Immature natural killer cell (primary cell): Measurements from ENCODE around the gene BCL2. TPM values are rescaled to one million over a fixed set of nuclear protein-coding genes. Genes with fewer than 3 reads are reported as not detected.

ENCODE experiments used
- DNase-seq, 3 donors: peaks; one replicate each; pipeline ENCODE4 v3.0.0; 2022; ENCODE audit warnings: mixed read lengths in 1 of 3
- H3K27ac Mint-ChIP-seq, 6 donors: one replicate each; pipeline ENCODE4 v1.8.0; 2020; ENCODE audit warnings: mixed read lengths in 6 of 6, mild to moderate bottlenecking in 5 of 6, inconsistent platforms in 4 of 6, moderate library complexity in 3 of 6
- H3K27me3 Mint-ChIP-seq, 3 donors: one replicate each; pipeline ENCODE4 v1.8.0; 2020 to 2021; ENCODE audit warnings: low read depth in 3 of 3, mild to moderate bottlenecking in 3 of 3, mixed read lengths in 3 of 3, moderate library complexity in 3 of 3, inconsistent platforms in 1 of 3
- H3K36me3 Mint-ChIP-seq, 3 donors: one replicate each; pipeline ENCODE4 v1.8.0; 2020; ENCODE audit warnings: mixed read lengths in 3 of 3, inconsistent platforms in 2 of 3, mild to moderate bottlenecking in 2 of 3
- H3K4me1 Mint-ChIP-seq, 2 donors: one replicate each; pipeline ENCODE4 v1.8.0; 2020; ENCODE audit warnings: inconsistent platforms in 2 of 2, mild to moderate bottlenecking in 2 of 2, mixed read lengths in 2 of 2, moderate library complexity in 1 of 2
- H3K4me3 Mint-ChIP-seq, 5 donors: one replicate each; pipeline ENCODE4 v1.8.0; 2020; ENCODE audit warnings: mild to moderate bottlenecking in 5 of 5, mixed read lengths in 5 of 5, inconsistent platforms in 3 of 5, moderate library complexity in 3 of 5
- H3K9me3 Mint-ChIP-seq, 6 donors: one replicate each; pipeline ENCODE4 v1.8.0; 2020; ENCODE audit warnings: mild to moderate bottlenecking in 6 of 6, mixed read lengths in 6 of 6, inconsistent platforms in 4 of 6, moderate library complexity in 3 of 6
- polyA plus RNA-seq, 3 donors: library from polyadenylated mRNA; unstranded; fragments of 300-500 nt; fragmentation: Illumina TruSeq; gene quantifications; one replicate each; pipeline ENCODE4 v1.2.3, GENCODE V29; 2021

The BCL2 gene
- polyA plus RNA-seq, 3 donors from 2014 or later: 5.1 to 8.0 (median 5.7) TPM

DNA sequence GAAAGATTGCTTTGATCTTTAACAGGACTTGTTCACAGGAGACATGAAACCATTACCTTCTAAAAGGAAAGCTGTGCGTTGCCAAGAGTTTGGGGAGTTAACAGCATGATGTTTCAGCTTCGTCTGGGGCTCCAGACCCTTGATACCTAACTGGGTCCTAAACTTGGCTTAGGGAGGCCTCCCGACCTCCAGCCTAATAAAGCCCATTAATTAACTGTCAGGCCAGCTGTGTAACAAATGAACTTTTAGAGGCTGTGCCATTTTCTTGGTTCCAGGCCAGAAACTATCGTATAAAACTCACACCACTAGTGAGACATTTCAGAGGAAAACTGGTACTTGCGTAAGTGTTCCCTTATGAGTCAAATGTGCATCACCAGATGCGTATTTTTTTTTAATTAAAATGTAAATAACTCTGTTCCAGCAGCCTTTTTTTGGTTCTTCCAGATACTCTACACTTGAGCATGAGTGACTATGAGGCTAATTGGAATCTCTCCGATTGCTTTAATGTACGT is 236.5 kb downstream of the BCL2 start:
- no peak overlapping the region for H3K4me3 Mint-ChIP-seq
- no peak for DNase-seq

DNA sequence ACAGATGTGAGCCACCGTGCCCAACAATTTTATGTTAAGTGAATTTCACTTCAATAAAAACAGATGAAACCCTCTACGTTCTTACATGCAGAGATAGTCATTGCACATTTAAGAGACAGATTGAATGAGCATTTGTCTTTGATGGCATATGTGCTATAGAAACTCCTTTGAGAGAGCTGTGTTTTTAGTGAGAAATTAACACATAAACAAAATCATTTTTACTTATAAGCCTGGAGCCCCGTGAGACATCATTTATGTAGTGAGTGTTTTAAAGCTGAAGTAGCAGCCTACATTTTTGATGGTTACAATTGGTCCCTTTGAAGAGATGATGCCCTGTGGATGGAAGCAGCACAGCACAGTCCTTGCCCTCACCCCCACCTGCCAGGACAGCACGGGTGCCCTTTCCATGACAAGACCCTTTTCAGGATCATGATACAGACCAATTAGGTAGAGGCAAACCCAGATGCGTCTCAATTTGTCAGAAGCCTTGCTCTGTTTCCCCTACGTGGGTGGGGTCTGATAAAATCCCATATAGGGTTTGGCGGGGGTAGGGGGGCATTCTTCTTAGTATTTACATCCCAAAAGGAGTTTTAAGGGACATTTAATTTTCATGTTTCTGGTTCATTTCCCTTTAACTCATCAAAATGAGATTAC is 237.1 kb downstream of the BCL2 start:
- H3K4me3 Mint-ChIP-seq: no peak overlapping the region
- H3K9me3 Mint-ChIP-seq: peaks cover 0 to 11% (median 4%) of the 10 kb centered on the region in 6 donors
- H3K27ac Mint-ChIP-seq: no peak overlapping the region
- no peak for DNase-seq
- peaks cover 4 to 6% (median 5%) of the 10 kb centered on the region in 3 donors for H3K36me3 Mint-ChIP-seq
- no peaks in the 10 kb centered on the region for H3K4me1 Mint-ChIP-seq
- H3K27me3 Mint-ChIP-seq: peaks cover 1 to 7% (median 3%) of the 10 kb centered on the region in 3 donors

More for the DNA sequence above, 236.5 kb downstream of the BCL2 start:
- Mint-ChIP-seq H3K27me3 (peaks cover 1 to 6% (median 3%) of the 10 kb centered on the region in 3 donors), H3K27ac (no peak overlapping the region), H3K36me3 (peaks cover 4 to 6% (median 5%) of the 10 kb centered on the region in 3 donors), H3K4me1 (no peaks in the 10 kb centered on the region), H3K9me3 (peaks cover 0 to 11% (median 4%) of the 10 kb centered on the region in 6 donors)

DNA sequence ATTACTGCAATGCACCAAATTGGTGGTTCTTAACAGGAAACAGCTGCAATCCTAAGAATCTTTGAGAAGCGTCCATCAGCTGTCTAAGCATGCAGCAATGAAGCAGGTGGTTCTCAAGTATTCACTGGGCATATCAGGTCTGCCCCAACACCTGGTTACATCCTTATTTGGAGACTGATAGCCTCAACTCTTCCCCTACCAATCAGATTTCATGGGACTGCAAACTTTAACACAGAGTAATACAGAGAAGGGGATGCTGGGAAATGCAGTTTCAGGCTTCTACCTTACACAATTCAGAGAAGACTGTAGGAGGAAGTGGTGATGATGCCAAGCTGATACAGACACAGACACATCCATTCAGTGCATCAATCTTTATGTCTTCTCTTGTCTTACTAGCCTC is 240.5 kb downstream of the BCL2 start:
- peaks cover 4 to 6% (median 5%) of the 10 kb centered on the region in 3 donors for H3K36me3 Mint-ChIP-seq
- H3K9me3 Mint-ChIP-seq: peaks cover 0 to 11% (median 4%) of the 10 kb centered on the region in 6 donors
- H3K27me3 Mint-ChIP-seq: peaks cover 1 to 15% (median 3%) of the 10 kb centered on the region in 3 donors
- no peak overlapping the region for H3K27ac Mint-ChIP-seq
- peak in 1 of 3 donors; percentile 4 for DNase-seq
- H3K4me1 Mint-ChIP-seq: peaks cover 10 to 15% of the 10 kb centered on the region in 2 donors
- H3K4me3 Mint-ChIP-seq: no peak overlapping the region

- DNase-seq: no peak
- Mint-ChIP-seq H3K27me3 (peaks cover 1 to 15% (median 3%) of the 10 kb centered on the region in 3 donors), H3K27ac (no peak overlapping the region), H3K4me1 (peaks cover 11 to 19% of the 10 kb centered on the region in 2 donors), H3K4me3 (no peak overlapping the region), H3K36me3 (peaks cover 4 to 6% (median 5%) of the 10 kb centered on the region in 3 donors), H3K9me3 (peaks cover 0 to 11% (median 4%) of the 10 kb centered on the region in 6 donors)
Observed at GRCh38 chr18:63078471-63078870, 241.1 kb downstream of the BCL2 start.

DNA sequence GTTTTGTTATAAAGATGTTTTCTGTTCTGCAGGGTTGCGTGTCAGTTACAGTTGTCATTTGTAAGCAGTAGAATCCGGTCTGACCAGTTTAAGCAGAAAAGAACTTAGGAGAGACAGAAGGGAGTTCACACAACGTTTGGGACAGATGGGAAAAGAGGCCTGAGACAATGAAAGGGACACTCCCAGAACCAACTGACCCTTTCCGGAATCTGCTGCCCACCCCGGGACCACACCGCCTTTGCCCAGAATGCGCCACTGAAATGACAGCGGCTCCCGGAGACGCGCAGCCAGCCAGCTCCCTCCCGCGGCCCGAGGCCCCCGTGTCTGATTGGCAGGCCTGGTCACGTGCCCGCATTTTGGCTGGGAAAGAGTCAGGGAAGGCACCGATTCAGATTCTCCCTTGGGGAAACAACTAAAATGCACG is 244.6 kb downstream of the BCL2 start:
- peaks cover 1 to 11% (median 5%) of the 10 kb centered on the region in 3 donors for H3K27me3 Mint-ChIP-seq
- peaks cover 2 to 5% (median 3%) of the 10 kb centered on the region in 3 donors for H3K36me3 Mint-ChIP-seq
- H3K27ac Mint-ChIP-seq: peak overlapping the region; percentile 19 to 84 (median 57)

DNA sequence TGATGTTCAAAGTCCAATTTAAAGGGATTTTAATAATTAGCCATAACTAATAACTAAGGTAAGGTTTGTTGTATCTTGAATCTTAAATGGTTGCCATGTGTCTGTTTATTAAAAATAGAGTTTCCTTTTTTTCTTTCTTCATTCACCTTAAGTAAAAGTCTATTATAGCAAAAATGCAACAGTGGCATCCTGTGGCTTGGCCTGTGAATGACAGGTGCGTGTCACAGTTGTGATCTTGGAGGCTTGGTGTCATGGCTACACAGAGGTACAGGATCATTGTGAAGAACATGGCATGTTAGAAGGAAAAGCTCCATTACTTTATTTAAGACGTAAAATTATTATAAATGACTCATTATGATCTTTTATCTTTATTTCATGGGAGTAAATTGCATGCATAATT is 246.1 kb downstream of the BCL2 start:
- no peaks in the 10 kb centered on the region for H3K9me3 Mint-ChIP-seq

More for the DNA sequence above, 244.6 kb downstream of the BCL2 start:
- Mint-ChIP-seq H3K4me3 (peak overlapping the region; percentile 81 to 89 (median 85)), H3K4me1 (peaks cover 15 to 20% of the 10 kb centered on the region in 2 donors), H3K9me3 (peaks cover 0 to 8% (median 2%) of the 10 kb centered on the region in 6 donors)
- peak; percentile 48 to 56 (median 55) for DNase-seq

More for the DNA sequence above, 246.1 kb downstream of the BCL2 start:
- peak overlapping the region in 1 of 5 donors; percentile 55 for H3K4me3 Mint-ChIP-seq
- peak; percentile 36 to 61 (median 43) for DNase-seq
- no peak overlapping the region for H3K27ac Mint-ChIP-seq
- no peaks in the 10 kb centered on the region for H3K36me3 Mint-ChIP-seq
- H3K4me1 Mint-ChIP-seq: peaks cover 15 to 20% of the 10 kb centered on the region in 2 donors
- H3K27me3 Mint-ChIP-seq: peaks cover 0 to 13% (median 2%) of the 10 kb centered on the region in 3 donors

Other genes with a start within 250 kb of the BCL2 start
- gene KDSR, start 47.4 kb upstream of the BCL2 start, polyA plus RNA-seq: 10 to 100 TPM; 37.7 to 45.6 (median 39.2) TPM
- gene VPS4B, start 102.7 kb upstream of the BCL2 start, polyA plus RNA-seq: 10 to 100 TPM; 63.5 to 99.1 (median 75.5) TPM
- not detected for gene SERPINB5, start 157.2 kb upstream of the BCL2 start, polyA plus RNA-seq
- not detected for gene SERPINB12, start 222.6 kb upstream of the BCL2 start, polyA plus RNA-seq